Mesenchymal stem cell (in vitro differentiated cells and primary cell): ENCODE results near the gene ELOVL2.

Source experiments
- DNase-seq: peaks from one replicate; pipeline ENCODE4 v3.0.0-alpha.2; 2013
- H2AFZ ChIP-seq: one replicate; pipeline ENCODE4 v1.6.1; 2013; ENCODE audit warnings: low read depth, mild to moderate bottlenecking, control low read depth, inconsistent platforms, low read length, moderate library complexity
- H2AK5ac ChIP-seq: 2 replicates; pipeline ENCODE4 v1.6.1; 2013; ENCODE audit warnings: low read length, moderate library complexity, mild to moderate bottlenecking, inconsistent platforms; ENCODE audit not compliant: severe bottlenecking
- H2BK120ac ChIP-seq: one replicate; pipeline ENCODE4 v1.6.1; 2013; ENCODE audit warnings: low read depth, mild to moderate bottlenecking, inconsistent platforms, low read length, moderate library complexity
- H2BK12ac ChIP-seq, 2 experiments: one replicate each; pipeline ENCODE4 v1.6.1; 2013; ENCODE audit warnings: inconsistent platforms in 2 of 2, low read length in 2 of 2, mild to moderate bottlenecking in 2 of 2, moderate library complexity in 2 of 2, control low read depth in 1 of 2
- H2BK15ac ChIP-seq: one replicate; pipeline ENCODE4 v1.6.1; 2013; ENCODE audit warnings: mild to moderate bottlenecking, low read depth, inconsistent platforms; ENCODE audit not compliant: poor library complexity, severe bottlenecking
- H2BK5ac ChIP-seq: 2 replicates; pipeline ENCODE4 v1.6.1; 2013; ENCODE audit warnings: low read depth, mild to moderate bottlenecking, low read length, control low read depth, inconsistent platforms; ENCODE audit not compliant: poor library complexity, severe bottlenecking
- H3K14ac ChIP-seq, 2 experiments: one replicate each; pipeline ENCODE4 v1.6.1; 2013; ENCODE audit warnings: inconsistent platforms in 2 of 2, low read length in 2 of 2, control low read depth in 1 of 2, mild to moderate bottlenecking in 1 of 2, moderate library complexity in 1 of 2
- H3K18ac ChIP-seq, 2 experiments: one replicate each; pipeline ENCODE4 v1.6.1; 2013; ENCODE audit warnings: inconsistent platforms in 2 of 2, low read length in 2 of 2, control low read depth in 1 of 2, low read depth in 1 of 2, mild to moderate bottlenecking in 1 of 2
- H3K23ac ChIP-seq, 2 experiments: one replicate each; pipeline ENCODE4 v1.6.1; 2013; ENCODE audit warnings: inconsistent platforms in 2 of 2, low read length in 2 of 2, mild to moderate bottlenecking in 2 of 2, moderate library complexity in 2 of 2, control low read depth in 1 of 2
- H3K27ac ChIP-seq: 2 replicates; pipeline ENCODE4 v1.5.1; 2013; ENCODE audit warnings: mild to moderate bottlenecking, moderate library complexity, low read length, control low read depth, inconsistent platforms; ENCODE audit not compliant: poor library complexity, severe bottlenecking
- H3K27me3 ChIP-seq, 2 experiments: 2 replicates each; pipeline versions ENCODE4 v1.6.1 to v1.7.0; 2013; ENCODE audit warnings: low read length in 2 of 2, mild to moderate bottlenecking in 2 of 2, moderate library complexity in 2 of 2, control low read depth in 1 of 2, inconsistent platforms in 1 of 2; ENCODE audit not compliant: control insufficient read depth in 1 of 2, insufficient read depth in 1 of 2
- H3K36me3 ChIP-seq, 2 experiments: 2 replicates each; pipeline versions ENCODE4 v1.6.1 to v1.7.0; 2013; ENCODE audit warnings: low read length in 2 of 2, control low read depth in 1 of 2, inconsistent platforms in 1 of 2, low read depth in 1 of 2, mild to moderate bottlenecking in 1 of 2; ENCODE audit not compliant: insufficient read depth in 2 of 2, control insufficient read depth in 1 of 2
- H3K4ac ChIP-seq, 2 experiments: one replicate each; pipeline ENCODE4 v1.6.1; 2013; ENCODE audit warnings: inconsistent platforms in 2 of 2, low read length in 2 of 2, mild to moderate bottlenecking in 2 of 2, moderate library complexity in 2 of 2, control low read depth in 1 of 2, low read depth in 1 of 2
- H3K4me1 ChIP-seq: 2 replicates; pipeline ENCODE4 v1.6.1; 2013; ENCODE audit warnings: low read depth, low read length, control low read depth; ENCODE audit not compliant: control insufficient read depth, insufficient read depth
- H3K4me2 ChIP-seq: 2 replicates; pipeline ENCODE4 v1.6.1; 2013; ENCODE audit warnings: low read length, mild to moderate bottlenecking, inconsistent platforms; ENCODE audit not compliant: poor library complexity, severe bottlenecking
- H3K4me3 ChIP-seq, 2 experiments: 2 replicates each; pipeline versions ENCODE4 v1.5.1 to v1.7.0; 2013; ENCODE audit warnings: low read length in 2 of 2, mild to moderate bottlenecking in 2 of 2, control low read depth in 1 of 2, low read depth in 1 of 2; ENCODE audit not compliant: insufficient read depth in 1 of 2
- H3K79me1 ChIP-seq: replicated peaks from 2 replicates; pipeline ENCODE4 v1.6.1; 2013; ENCODE audit warnings: mild to moderate bottlenecking, control low read depth, low read length, inconsistent platforms; ENCODE audit not compliant: poor library complexity, severe bottlenecking
- H3K9ac ChIP-seq: 2 replicates; pipeline ENCODE4 v1.7.0; 2013; ENCODE audit warnings: mild to moderate bottlenecking, low read length, moderate library complexity
- H3K9me3 ChIP-seq: 2 replicates; pipeline ENCODE4 v1.7.0; 2013; ENCODE audit warnings: mild to moderate bottlenecking, low read length; ENCODE audit not compliant: control insufficient read depth
- H4K8ac ChIP-seq: one replicate; pipeline ENCODE4 v1.6.1; 2013; ENCODE audit warnings: inconsistent platforms, mild to moderate bottlenecking, low read length, moderate library complexity
- H4K91ac ChIP-seq: one replicate; pipeline ENCODE4 v1.6.1; 2013; ENCODE audit warnings: mild to moderate bottlenecking, low read length, inconsistent platforms
- WGBS: methylation state at CpG from one replicate; pipeline ENCODE4 v1.1.7; 2013; ENCODE audit warnings: mixed read lengths; 5-methylcytosine and 5-hydroxymethylcytosine counted together

Gene ELOVL2

DNA sequence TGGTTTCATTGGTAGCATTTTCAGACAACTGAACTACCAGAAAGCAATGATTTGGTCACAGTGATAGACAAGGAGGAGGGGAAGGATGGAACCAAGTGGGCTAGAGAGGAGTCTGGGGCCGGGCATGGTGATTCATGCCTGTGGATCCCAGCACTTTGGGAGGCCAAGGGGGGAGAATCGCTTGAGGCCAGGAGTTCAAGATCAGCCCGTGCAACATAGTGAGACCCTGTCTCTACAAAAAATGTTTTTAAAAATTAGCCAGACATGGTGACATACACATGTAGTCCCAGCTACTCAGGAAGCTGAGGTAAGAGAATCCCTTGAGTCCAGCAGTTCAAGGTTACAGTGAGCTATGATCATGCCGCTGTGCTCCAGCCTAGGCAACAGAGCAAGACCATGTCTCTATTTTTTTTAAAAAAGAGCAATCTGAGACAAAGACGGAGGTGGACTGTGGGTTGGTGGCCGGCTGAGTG is 86.7 kb downstream of the ELOVL2 start:
- H3K4ac ChIP-seq: no peak overlapping the region
- no peaks in the 10 kb centered on the region for H3K79me1 ChIP-seq
- H2AK5ac ChIP-seq: no peak overlapping the region

GRCh38 chr6:10956776-10957175 is 87.3 kb downstream of the ELOVL2 start:
- no peaks in the 10 kb centered on the region for H3K36me3 ChIP-seq

More for the DNA sequence above, 86.7 kb downstream of the ELOVL2 start:
- 82% methylated on average over 6 of the region's 6 CpGs for WGBS
- no peaks in the 10 kb centered on the region for H3K4me1 ChIP-seq
- no peak overlapping the region for H3K14ac ChIP-seq
- no peak overlapping the region for H3K27ac ChIP-seq
- no peak overlapping the region for H3K23ac ChIP-seq
- DNase-seq: no peak
- no peak overlapping the region for H2BK12ac ChIP-seq
- H2BK5ac ChIP-seq: no peak overlapping the region
- no peaks in the 10 kb centered on the region for H3K9me3 ChIP-seq
- no peak overlapping the region for H3K18ac ChIP-seq
- no peak overlapping the region for H3K4me3 ChIP-seq
- H3K36me3 ChIP-seq: no peaks in the 10 kb centered on the region
- H2BK15ac ChIP-seq: no peak overlapping the region
- H4K8ac ChIP-seq: no peak overlapping the region
- no peak overlapping the region for H3K4me2 ChIP-seq
- H3K9ac ChIP-seq: no peak overlapping the region
- H2AFZ ChIP-seq: no peak overlapping the region
- no peak overlapping the region for H2BK120ac ChIP-seq
- H4K91ac ChIP-seq: no peak overlapping the region
- H3K27me3 ChIP-seq: no peaks in the 10 kb centered on the region

GRCh38 chr6:10954590-10955010 is 89.5 kb downstream of the ELOVL2 start:
- Histone ChIP-seq H3K36me3 (no peaks in the 10 kb centered on the region), H2BK12ac (no peak overlapping the region), H3K9me3 (no peaks in the 10 kb centered on the region), H3K9ac (no peak overlapping the region), H3K4ac (no peak overlapping the region), H2AK5ac (no peak overlapping the region), H4K91ac (no peak overlapping the region), H3K4me2 (no peak overlapping the region), H2BK120ac (no peak overlapping the region), H4K8ac (peak overlapping the region; percentile 37), H2AFZ (no peak overlapping the region), H3K4me3 (no peak overlapping the region), H3K27me3 (no peaks in the 10 kb centered on the region), H3K4me1 (no peaks in the 10 kb centered on the region), H3K23ac (no peak overlapping the region), H3K14ac (no peak overlapping the region), H3K79me1 (no peaks in the 10 kb centered on the region), H2BK15ac (no peak overlapping the region), H3K18ac (no peak overlapping the region), H3K27ac (no peak overlapping the region), H2BK5ac (no peak overlapping the region)
- WGBS: 28% methylated on average over 15 of the region's 15 CpGs
- DNase-seq: peak; percentile 75

More at GRCh38 chr6:10956776-10957175, 87.3 kb downstream of the ELOVL2 start:
- Histone ChIP-seq H3K14ac (no peak overlapping the region), H2BK120ac (no peak overlapping the region), H4K91ac (no peak overlapping the region), H2BK12ac (no peak overlapping the region), H2BK5ac (no peak overlapping the region), H3K18ac (no peak overlapping the region), H3K27ac (no peak overlapping the region), H2AK5ac (no peak overlapping the region), H3K4me2 (no peak overlapping the region), H3K9ac (no peak overlapping the region), H3K23ac (no peak overlapping the region), H3K4me1 (no peaks in the 10 kb centered on the region), H3K4me3 (no peak overlapping the region), H2AFZ (no peak overlapping the region), H3K79me1 (no peaks in the 10 kb centered on the region), H2BK15ac (no peak overlapping the region), H3K4ac (no peak overlapping the region), H4K8ac (no peak overlapping the region), H3K27me3 (no peaks in the 10 kb centered on the region), H3K9me3 (no peaks in the 10 kb centered on the region)
- DNase-seq: no peak

DNA sequence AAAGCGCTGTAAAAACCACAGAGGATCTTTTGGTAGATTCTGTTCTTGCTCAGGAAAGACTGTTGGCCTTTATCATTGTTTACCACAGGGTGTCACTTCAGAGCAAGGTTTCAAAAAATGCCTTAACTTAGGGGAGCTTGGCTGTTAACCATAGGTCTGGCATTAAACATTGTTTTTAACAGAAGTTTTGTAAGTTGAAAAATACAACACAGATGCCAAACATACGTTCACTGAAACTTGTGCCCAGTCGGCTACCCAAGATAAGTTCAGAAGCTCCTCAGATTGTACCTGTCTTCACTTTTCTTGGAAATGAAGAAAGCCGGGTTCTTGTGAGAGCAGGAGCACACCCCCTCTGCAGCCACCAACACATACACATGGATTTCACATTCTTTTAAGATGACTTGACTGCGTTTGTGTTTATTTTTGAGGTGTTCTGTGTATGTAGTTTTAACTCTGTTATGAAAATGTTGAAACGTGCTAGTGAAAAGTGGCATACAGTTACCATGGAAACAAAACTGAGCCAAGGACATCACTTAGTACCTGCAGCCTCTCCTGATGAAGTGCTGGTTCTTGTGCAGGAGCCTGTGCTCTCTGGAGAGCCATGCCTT is 92.3 kb downstream of the ELOVL2 start:
- 16% methylated on average over 5 of the region's 6 CpGs for WGBS

More for the DNA sequence above, 92.3 kb downstream of the ELOVL2 start:
- Histone ChIP-seq H2AFZ (no peak overlapping the region), H3K27ac (no peak overlapping the region), H3K79me1 (no peaks in the 10 kb centered on the region), H3K9ac (no peak overlapping the region), H3K9me3 (no peaks in the 10 kb centered on the region), H2BK5ac (no peak overlapping the region), H3K14ac (no peak overlapping the region), H3K23ac (no peak overlapping the region), H3K4me3 (no peak overlapping the region), H4K8ac (no peak overlapping the region), H3K4ac (no peak overlapping the region), H3K4me1 (no peaks in the 10 kb centered on the region), H3K4me2 (peak overlapping the region; percentile 46), H2BK120ac (no peak overlapping the region), H3K27me3 (no peaks in the 10 kb centered on the region), H3K18ac (no peak overlapping the region), H2BK15ac (no peak overlapping the region), H2BK12ac (no peak overlapping the region), H2AK5ac (no peak overlapping the region), H4K91ac (no peak overlapping the region), H3K36me3 (no peaks in the 10 kb centered on the region)
- DNase-seq: peak; percentile 93
